Caco-2 (cell line): ENCODE measurements around the gene VAMP8. TPM values are rescaled to one million over a fixed set of nuclear protein-coding genes. Genes with fewer than 3 reads are reported as not detected.

Experiments
- BruUV-seq: library from RNA; stranded (reverse); fragments of 400-500 nt; replicated peaks from 2 replicates; lab custom pipeline; 2021; lab: Mats Ljungman, UMichigan
- CTCF ChIA-PET: fragments of 300-600 bp; sonication (Branson Sonifier 250); formaldehyde crosslinking; loops from one replicate; lab custom pipeline; 2022; ENCODE audit warnings: antibody characterized with exemption; lab: Charles Lee
- POLR2A ChIA-PET: fragments of 300-600 bp; sonication (Branson Sonifier 250); formaldehyde crosslinking; loops from one replicate; lab custom pipeline; 2022; ENCODE audit warnings: antibody characterized with exemption; lab: Charles Lee
- DNase-seq, 2 experiments: peaks; one replicate each; pipeline versions ENCODE4 v3.0.0 to v3.0.0-alpha.2; 2020 to 2022
- H3K27me3 ChIP-seq: replicated peaks from 2 replicates; pipeline ENCODE4 v1.6.0; 2011; ENCODE audit warnings: low read length; ENCODE audit not compliant: control insufficient read depth, insufficient read depth
- H3K36me3 ChIP-seq: 2 replicates; pipeline ENCODE4 v1.5.1; 2011; ENCODE audit warnings: low read length; ENCODE audit not compliant: control insufficient read depth, insufficient read depth
- H3K4me1 ChIP-seq: fragments of 250-450 bp; sonication (Bioruptor Pico); 2 replicates; pipeline ENCODE4 v1.5.1; 2020; ENCODE audit warnings: mild to moderate bottlenecking
- H3K4me3 ChIP-seq: 2 replicates; pipeline ENCODE4 v1.5.1; 2011; ENCODE audit warnings: low read depth, mild to moderate bottlenecking, control low read depth, low read length
- H3K9me3 ChIP-seq: fragments of 250-450 bp; sonication (Bioruptor Pico); 2 replicates; pipeline ENCODE4 v1.5.1; 2020; ENCODE audit warnings: mild to moderate bottlenecking, moderate library complexity
- H3K27ac Mint-ChIP-seq: one replicate; pipeline ENCODE4 v1.8.0; 2022; ENCODE audit warnings: mixed read lengths; ENCODE audit not compliant: unreplicated experiment
- H3K27me3 Mint-ChIP-seq: one replicate; pipeline ENCODE4 v1.8.0; 2022; ENCODE audit warnings: mixed read lengths; ENCODE audit not compliant: insufficient read depth, unreplicated experiment
- H3K36me3 Mint-ChIP-seq: one replicate; pipeline ENCODE4 v1.8.0; 2022; ENCODE audit warnings: mild to moderate bottlenecking, mixed read lengths; ENCODE audit not compliant: insufficient read depth, unreplicated experiment
- H3K4me1 Mint-ChIP-seq: one replicate; pipeline ENCODE4 v1.8.0; 2022; ENCODE audit warnings: low read depth, mixed read lengths; ENCODE audit not compliant: unreplicated experiment
- H3K4me3 Mint-ChIP-seq: one replicate; pipeline ENCODE4 v1.8.0; 2022; ENCODE audit warnings: mild to moderate bottlenecking, moderate library complexity, mixed read lengths; ENCODE audit not compliant: unreplicated experiment
- H3K9me3 Mint-ChIP-seq: one replicate; pipeline ENCODE4 v1.8.0; 2022; ENCODE audit warnings: mixed read lengths; ENCODE audit not compliant: unreplicated experiment
- intact Hi-C: fragments of 100-400 bp; cut with micrococcal nuclease; formaldehyde crosslinking; loops from one replicate; pipeline ENCODE4 v1.10.0; 2022; ENCODE audit not compliant: unreplicated experiment
- total RNA-seq: library from RNA; stranded (reverse); gene quantifications from 2 replicates; pipeline ENCODE4 v1.2.3, GENCODE V29; 2022
- TF ChIP-seq, protein P1 (sequence below), 2 experiments: fragments of 200-600 bp in 1 of 2; IDR thresholded peaks; 1 replicate in 1 of 2; 2 replicates in 1 of 2; pipeline versions ENCODE4 v1.5.1 to v1.8.0; 2011 to 2022; ENCODE audit warnings: antibody characterized with exemption in 1 of 2, control low read depth in 1 of 2, inconsistent platforms in 1 of 2, low read depth in 1 of 2, low read length in 1 of 2, mild to moderate bottlenecking in 1 of 2, moderate library complexity in 1 of 2; ENCODE audit not compliant: insufficient read depth in 1 of 2, severe bottlenecking in 1 of 2, unreplicated experiment in 1 of 2

The VAMP8 gene
- total RNA-seq, 1 experiment from 2014 or later = 85.5 TPM

DNA sequence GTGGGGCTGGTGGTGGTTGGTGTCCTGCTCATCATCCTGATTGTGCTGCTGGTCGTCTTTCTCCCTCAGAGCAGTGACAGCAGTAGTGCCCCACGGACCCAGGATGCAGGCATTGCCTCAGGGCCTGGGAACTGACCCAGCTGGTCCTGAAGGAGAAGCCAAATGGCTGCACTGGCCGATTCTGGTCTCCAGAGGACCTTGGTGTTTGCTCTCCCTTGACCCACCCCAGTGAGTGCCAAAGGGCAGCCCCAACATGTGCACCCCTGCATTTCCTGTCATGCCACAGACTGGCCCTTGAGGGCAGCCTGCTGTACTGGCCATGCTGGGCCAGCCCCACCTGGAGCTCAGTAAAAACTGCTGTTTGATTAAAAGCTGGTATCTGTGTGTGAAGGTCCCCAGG, 15.6 kb downstream of the VAMP8 start:
- Histone ChIP-seq H3K27me3 (no peaks in the 10 kb centered on the region), H3K9me3 (no peaks in the 10 kb centered on the region), H3K36me3 (peaks cover 6% of the 10 kb centered on the region), H3K4me1 (peaks cover 18% of the 10 kb centered on the region; the same call in 1 of the 2 replicates), H3K4me3 (no peak overlapping the region)
- no TSS peak for BruUV-seq
- Mint-ChIP-seq H3K9me3 (no peaks in the 10 kb centered on the region), H3K4me1 (peaks cover 37% of the 10 kb centered on the region), H3K27ac (no peak overlapping the region), H3K4me3 (no peak overlapping the region), H3K27me3 (peaks cover 7% of the 10 kb centered on the region), H3K36me3 (peaks cover 23% of the 10 kb centered on the region)
- intact Hi-C loops = no loop called here
- TF ChIP-seq, protein P1, sequence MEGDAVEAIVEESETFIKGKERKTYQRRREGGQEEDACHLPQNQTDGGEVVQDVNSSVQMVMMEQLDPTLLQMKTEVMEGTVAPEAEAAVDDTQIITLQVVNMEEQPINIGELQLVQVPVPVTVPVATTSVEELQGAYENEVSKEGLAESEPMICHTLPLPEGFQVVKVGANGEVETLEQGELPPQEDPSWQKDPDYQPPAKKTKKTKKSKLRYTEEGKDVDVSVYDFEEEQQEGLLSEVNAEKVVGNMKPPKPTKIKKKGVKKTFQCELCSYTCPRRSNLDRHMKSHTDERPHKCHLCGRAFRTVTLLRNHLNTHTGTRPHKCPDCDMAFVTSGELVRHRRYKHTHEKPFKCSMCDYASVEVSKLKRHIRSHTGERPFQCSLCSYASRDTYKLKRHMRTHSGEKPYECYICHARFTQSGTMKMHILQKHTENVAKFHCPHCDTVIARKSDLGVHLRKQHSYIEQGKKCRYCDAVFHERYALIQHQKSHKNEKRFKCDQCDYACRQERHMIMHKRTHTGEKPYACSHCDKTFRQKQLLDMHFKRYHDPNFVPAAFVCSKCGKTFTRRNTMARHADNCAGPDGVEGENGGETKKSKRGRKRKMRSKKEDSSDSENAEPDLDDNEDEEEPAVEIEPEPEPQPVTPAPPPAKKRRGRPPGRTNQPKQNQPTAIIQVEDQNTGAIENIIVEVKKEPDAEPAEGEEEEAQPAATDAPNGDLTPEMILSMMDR (IDR thresholded peaks at IDR 0.05; ENCODE audit: insufficient read depth in 1 of 2, low read depth in 1 of 2, low read length in 1 of 2, severe bottlenecking in 1 of 2, unreplicated experiment in 1 of 2) = no peak
- DNase-seq = no peak
- CTCF ChIA-PET = no interaction called here
- POLR2A ChIA-PET = no interaction called here

DNA sequence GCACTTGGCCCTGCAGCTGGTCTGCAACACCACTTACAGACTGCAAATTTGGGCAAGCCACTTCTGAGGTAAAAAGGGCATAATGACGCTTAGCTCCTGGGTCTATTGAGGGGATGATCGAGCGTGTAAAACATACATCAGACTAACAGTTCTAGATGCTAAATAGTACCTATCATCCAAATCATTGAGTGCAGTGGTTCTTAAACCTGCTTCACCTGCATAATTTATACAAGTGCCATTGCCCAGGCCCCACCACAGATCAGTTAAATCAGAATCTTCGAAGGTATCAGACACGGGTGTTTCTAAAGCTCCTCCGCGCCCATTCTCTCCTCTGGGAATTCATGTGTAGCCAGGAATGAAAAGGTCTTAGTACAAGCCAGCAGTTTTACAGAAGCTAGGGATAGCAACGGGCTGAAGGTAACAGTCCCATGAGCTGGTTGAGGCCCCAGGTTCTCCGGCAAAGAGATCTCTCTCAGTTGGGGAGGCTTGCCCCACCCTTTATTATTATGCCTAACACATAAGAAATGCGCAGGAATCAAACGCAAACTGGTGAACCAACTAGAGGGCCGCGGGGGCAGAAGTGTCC, 17.4 kb downstream of the VAMP8 start:
- Histone ChIP-seq H3K27me3 (no peaks in the 10 kb centered on the region), H3K36me3 (peaks cover 9% of the 10 kb centered on the region), H3K9me3 (no peaks in the 10 kb centered on the region), H3K4me3 (peak overlapping the region; percentile 92), H3K4me1 (peaks cover 21% of the 10 kb centered on the region)
- Mint-ChIP-seq H3K9me3 (no peaks in the 10 kb centered on the region), H3K27ac (peak overlapping the region; percentile 83), H3K4me1 (peaks cover 26% of the 10 kb centered on the region), H3K4me3 (peak overlapping the region; percentile 97), H3K36me3 (peaks cover 23% of the 10 kb centered on the region), H3K27me3 (no peaks in the 10 kb centered on the region)
- DNase-seq = no peak
- POLR2A ChIA-PET = interaction anchor here (0.5 to 1.8 kb wide), 11 partner anchors 8 to 258 kb away, joined by 3 to 22 read pairs (median 8); partner anchors contain the start of genes C2orf68, GGCX, MAT2A and VAMP8
- TF ChIP-seq, protein P1 (IDR thresholded peaks at IDR 0.05; ENCODE audit: insufficient read depth in 1 of 2, low read depth in 1 of 2, low read length in 1 of 2, severe bottlenecking in 1 of 2, unreplicated experiment in 1 of 2) = no peak
- CTCF ChIA-PET = interaction anchor here (0.9 to 1.7 kb wide), 6 partner anchors 7 to 174 kb away, joined by 3 to 9 read pairs (median 5); partner anchors contain the start of gene GGCX
- BruUV-seq = TSS peak; percentile 47
- intact Hi-C loops = loop anchor here (1.0 kb wide), 1 partner anchor 10 kb away; no protein-coding TSS in a partner anchor

DNA sequence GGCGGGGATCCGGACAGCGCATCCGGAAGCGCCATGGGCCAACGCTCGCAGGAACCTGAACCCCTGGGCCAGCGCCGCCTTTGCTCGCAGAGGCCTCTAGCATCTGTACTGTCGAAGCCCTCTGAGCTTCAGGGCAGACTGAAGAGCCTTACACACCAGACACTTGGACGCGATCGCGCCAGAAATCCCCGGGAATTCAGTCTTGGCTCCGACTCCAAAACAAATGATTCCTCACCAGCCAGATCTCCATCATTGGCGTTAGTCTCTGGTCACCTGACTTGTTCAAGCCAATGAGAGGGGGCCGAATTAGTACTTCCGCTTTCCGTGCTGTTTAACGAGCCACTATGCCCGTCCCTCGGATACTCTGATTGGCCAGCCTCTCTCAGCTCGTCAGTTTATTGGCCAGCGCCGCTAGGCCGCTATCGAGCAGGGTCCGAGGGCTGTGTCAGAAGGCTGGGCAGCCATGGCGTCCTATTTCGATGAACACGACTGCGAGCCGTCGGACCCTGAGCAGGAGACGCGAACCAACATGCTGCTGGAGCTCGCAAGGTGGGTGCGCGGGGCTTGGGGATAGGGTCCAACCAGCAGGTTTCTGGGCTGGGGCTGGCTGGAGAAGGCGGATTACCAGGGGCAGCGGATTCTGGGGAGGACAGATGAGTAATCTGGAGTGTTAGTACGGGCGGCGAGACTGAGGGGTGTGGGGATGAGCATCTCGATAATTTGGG, 18.1 kb downstream of the VAMP8 start, which contains the start of gene RNF181:
TSS of gene RNF181 (plus strand) at position 445 of the 725 bp plus-strand sequence. CDS start at position 464, 19 bp downstream.
- no peaks in the 10 kb centered on the region for H3K9me3 Mint-ChIP-seq
- intact Hi-C loops = loop anchor here (1.0 kb wide), 1 partner anchor 10 kb away; no protein-coding TSS in a partner anchor
- peaks cover 20% of the 10 kb centered on the region for H3K4me1 Mint-ChIP-seq
- H3K4me3 Mint-ChIP-seq = peak within 1 kb of the TSS; percentile 97
- H3K4me1 ChIP-seq = peaks cover 17% of the 10 kb centered on the region
- no peaks in the 10 kb centered on the region for H3K27me3 ChIP-seq
- H3K9me3 ChIP-seq = no peaks in the 10 kb centered on the region
- CTCF ChIA-PET = interaction anchor here (0.9 to 1.7 kb wide), 6 partner anchors 8 to 174 kb away, joined by 3 to 9 read pairs (median 5); partner anchors contain the start of gene GGCX
- TF ChIP-seq, protein P1 (IDR thresholded peaks at IDR 0.05; ENCODE audit: insufficient read depth in 1 of 2, low read depth in 1 of 2, low read length in 1 of 2, severe bottlenecking in 1 of 2, unreplicated experiment in 1 of 2) = no peak
- H3K27ac Mint-ChIP-seq = peak within 1 kb of the TSS; percentile 83
- peaks cover 9% of the 10 kb centered on the region for H3K36me3 ChIP-seq
- DNase-seq = peak; percentile 96 to 98
- peak within 1 kb of the TSS; percentile 92 for H3K4me3 ChIP-seq
- BruUV-seq = no TSS peak
- H3K27me3 Mint-ChIP-seq = no peaks in the 10 kb centered on the region
- POLR2A ChIA-PET = interaction anchor here (0.5 to 1.8 kb wide), 13 partner anchors 8 to 259 kb away, joined by 3 to 22 read pairs (median 7); partner anchors contain the start of genes C2orf68, GGCX, MAT2A and VAMP8
- H3K36me3 Mint-ChIP-seq = peaks cover 29% of the 10 kb centered on the region
